ENCODE data around the gene SP5.
"Not testable (repeated sequence)": the region's sequence is repeated elsewhere in the genome, so short reads cannot be mapped to it uniquely, and the experiment has no call there.

The SP5 gene

GRCh38 chr2:170715932-170716777, 1.0 kb downstream of the SP5 start:
- Mint-ChIP-seq H3K4me1 (peaks cover 7% of the 10 kb centered on the region), H3K9me3 (no peaks in the 10 kb centered on the region), H3K27me3 (peaks cover 18% of the 10 kb centered on the region), H3K36me3 (peaks cover 1% of the 10 kb centered on the region), H3K27ac (no peak overlapping the region), H3K4me3 (peak overlapping the region; percentile 74)
- DNase-seq (ENCODE audit: low spot score in 2 of 2) (no peak), ATAC-seq (ENCODE audit: low read depth) (no peak)

- Mint-ChIP-seq H3K4me1 (peaks cover 7% of the 10 kb centered on the region), H3K27ac (no peak overlapping the region), H3K9me3 (no peaks in the 10 kb centered on the region), H3K27me3 (peaks cover 18% of the 10 kb centered on the region), H3K36me3 (peaks cover 1% of the 10 kb centered on the region), H3K4me3 (no peak overlapping the region)
- DNase-seq (ENCODE audit: low spot score in 2 of 2) (no peak), ATAC-seq (ENCODE audit: low read depth) (no peak)
Observed at GRCh38 chr2:170716851-170717598, 1.9 kb downstream of the SP5 start.

GRCh38 chr2:170717599-170717963, 2.4 kb downstream of the SP5 start:
- DNase-seq (ENCODE audit: low spot score in 2 of 2) (no peak), ATAC-seq (ENCODE audit: low read depth) (no peak)
- H3K4me3 Mint-ChIP-seq, result no peak overlapping the region
- H3K27ac Mint-ChIP-seq, result no peak overlapping the region
- peaks cover 7% of the 10 kb centered on the region for H3K4me1 Mint-ChIP-seq
- H3K36me3 Mint-ChIP-seq, result no peaks in the 10 kb centered on the region
- no peaks in the 10 kb centered on the region for H3K9me3 Mint-ChIP-seq
- peaks cover 15% of the 10 kb centered on the region for H3K27me3 Mint-ChIP-seq

- H3K4me3 Mint-ChIP-seq, result no peak overlapping the region
- no peaks in the 10 kb centered on the region for H3K9me3 Mint-ChIP-seq
- ATAC-seq (ENCODE audit: low read depth), result no peak
- H3K4me1 Mint-ChIP-seq, result peaks cover 7% of the 10 kb centered on the region
- H3K27me3 Mint-ChIP-seq, result peaks cover 15% of the 10 kb centered on the region
- no peak overlapping the region for H3K27ac Mint-ChIP-seq
- no peak for DNase-seq (ENCODE audit: low spot score in 2 of 2)
- no peaks in the 10 kb centered on the region for H3K36me3 Mint-ChIP-seq
Observed at GRCh38 chr2:170717991-170718589, 3.0 kb downstream of the SP5 start.

- H3K36me3 Mint-ChIP-seq, result no peaks in the 10 kb centered on the region
- no peak for ATAC-seq (ENCODE audit: low read depth)
- peaks cover 15% of the 10 kb centered on the region for H3K27me3 Mint-ChIP-seq
- peaks cover 5% of the 10 kb centered on the region for H3K4me1 Mint-ChIP-seq
- DNase-seq (ENCODE audit: low spot score in 2 of 2), result no peak
- H3K9me3 Mint-ChIP-seq, result no peaks in the 10 kb centered on the region
- H3K4me3 Mint-ChIP-seq, result no peak overlapping the region
- no peak overlapping the region for H3K27ac Mint-ChIP-seq
Observed at GRCh38 chr2:170719810-170720209, 4.7 kb downstream of the SP5 start.

- DNase-seq (ENCODE audit: low spot score in 2 of 2) (no peak), ATAC-seq (ENCODE audit: low read depth) (no peak)
- Mint-ChIP-seq H3K27me3 (peaks cover 12% of the 10 kb centered on the region), H3K27ac (no peak overlapping the region), H3K4me3 (no peak overlapping the region), H3K4me1 (peaks cover 2% of the 10 kb centered on the region), H3K36me3 (no peaks in the 10 kb centered on the region), H3K9me3 (no peaks in the 10 kb centered on the region)
Observed at GRCh38 chr2:170721678-170722077, 6.5 kb downstream of the SP5 start.

GRCh38 chr2:170722301-170722700, 7.2 kb downstream of the SP5 start:
- H3K9me3 Mint-ChIP-seq, result no peaks in the 10 kb centered on the region
- H3K27ac Mint-ChIP-seq, result no peak overlapping the region
- no peak overlapping the region for H3K4me3 Mint-ChIP-seq
- H3K4me1 Mint-ChIP-seq, result peaks cover 2% of the 10 kb centered on the region
- no peaks in the 10 kb centered on the region for H3K36me3 Mint-ChIP-seq
- H3K27me3 Mint-ChIP-seq, result peaks cover 10% of the 10 kb centered on the region
- DNase-seq (ENCODE audit: low spot score in 2 of 2) (no peak), ATAC-seq (ENCODE audit: low read depth) (no peak)

- no peaks in the 10 kb centered on the region for H3K36me3 Mint-ChIP-seq
- DNase-seq (ENCODE audit: low spot score in 2 of 2) (no peak), ATAC-seq (ENCODE audit: low read depth) (no peak)
- H3K27me3 Mint-ChIP-seq, result peaks cover 5% of the 10 kb centered on the region
- no peak overlapping the region for H3K4me3 Mint-ChIP-seq
- no peak overlapping the region for H3K27ac Mint-ChIP-seq
- H3K4me1 Mint-ChIP-seq, result peaks cover 2% of the 10 kb centered on the region
- H3K9me3 Mint-ChIP-seq, result no peaks in the 10 kb centered on the region
Observed at GRCh38 chr2:170723446-170723958, 8.4 kb downstream of the SP5 start.

- Mint-ChIP-seq H3K9me3 (peaks cover 4% of the 10 kb centered on the region), H3K4me3 (no peak overlapping the region), H3K27ac (no peak overlapping the region), H3K36me3 (no peaks in the 10 kb centered on the region), H3K27me3 (peaks cover 3% of the 10 kb centered on the region), H3K4me1 (no peaks in the 10 kb centered on the region)
- ATAC-seq (ENCODE audit: low read depth) (no peak), DNase-seq (ENCODE audit: low spot score in 2 of 2) (no peak)
Observed at GRCh38 chr2:170733798-170734600, 18.9 kb downstream of the SP5 start.

GRCh38 chr2:170734601-170735000, 19.5 kb downstream of the SP5 start:
- not testable (repeated sequence) for H3K4me3 Mint-ChIP-seq; DNase-seq (ENCODE audit: low spot score in 2 of 2); ATAC-seq (ENCODE audit: low read depth); H3K27me3 Mint-ChIP-seq; H3K4me1 Mint-ChIP-seq; H3K36me3 Mint-ChIP-seq; H3K9me3 Mint-ChIP-seq; H3K27ac Mint-ChIP-seq

- DNase-seq (ENCODE audit: low spot score in 2 of 2) (no peak), ATAC-seq (ENCODE audit: low read depth) (no peak)
- Mint-ChIP-seq H3K36me3 (no peaks in the 10 kb centered on the region), H3K9me3 (peaks cover 4% of the 10 kb centered on the region), H3K27me3 (peaks cover 3% of the 10 kb centered on the region), H3K27ac (no peak overlapping the region), H3K4me1 (no peaks in the 10 kb centered on the region), H3K4me3 (no peak overlapping the region)
Observed at GRCh38 chr2:170736628-170737027, 21.5 kb downstream of the SP5 start.

- no peak overlapping the region for H3K27ac Mint-ChIP-seq
- H3K36me3 Mint-ChIP-seq, result no peaks in the 10 kb centered on the region
- DNase-seq (ENCODE audit: low spot score in 2 of 2) (no peak), ATAC-seq (ENCODE audit: low read depth) (no peak)
- no peaks in the 10 kb centered on the region for H3K4me1 Mint-ChIP-seq
- peaks cover 3% of the 10 kb centered on the region for H3K27me3 Mint-ChIP-seq
- H3K4me3 Mint-ChIP-seq, result no peak overlapping the region
- peaks cover 4% of the 10 kb centered on the region for H3K9me3 Mint-ChIP-seq
Observed at GRCh38 chr2:170737406-170737805, 22.3 kb downstream of the SP5 start.

- no peak overlapping the region for H3K4me3 Mint-ChIP-seq
- DNase-seq (ENCODE audit: low spot score in 2 of 2) (no peak), ATAC-seq (ENCODE audit: low read depth) (no peak)
- peaks cover 3% of the 10 kb centered on the region for H3K27me3 Mint-ChIP-seq
- no peak overlapping the region for H3K27ac Mint-ChIP-seq
- H3K9me3 Mint-ChIP-seq, result peaks cover 4% of the 10 kb centered on the region
- H3K4me1 Mint-ChIP-seq, result no peaks in the 10 kb centered on the region
- H3K36me3 Mint-ChIP-seq, result no peaks in the 10 kb centered on the region
Observed at GRCh38 chr2:170737821-170738220, 22.7 kb downstream of the SP5 start.

All from memory B cell (primary cell).